ENCODE data around the gene MITF. TPM values are rescaled to one million over a fixed set of nuclear protein-coding genes. Genes with fewer than 3 reads are reported as not detected.

MITF gene
- total and polyA plus RNA-seq, 10 donors: 0.83 to 11.9 (median 6.2) TPM

- WGBS, 5 donors: 90 to 97% (median 96%) methylated on average over 1 of the region's 1 CpG
- no peak for DNase-seq
- intact Hi-C loops (cut with DNase I; ENCODE audit: low total_unique reads): no loop called here
Observed at GRCh38 chr3:69809076-69809835, 70.0 kb downstream of the MITF start.

GRCh38 chr3:69811452-69812401, 72.5 kb downstream of the MITF start:
- no peak overlapping the region for H3K27ac ChIP-seq
- TF ChIP-seq POLR2A (IDR thresholded peaks at IDR 0.05): no peak
- TF ChIP-seq CTCF (IDR thresholded peaks at IDR 0.05 in 8 of 11, conservative IDR thresholded peaks at IDR 0.05 in 3 of 11): no peak
- no peak for TF ChIP-seq POLR2AphosphoS5 (IDR thresholded peaks at IDR 0.05)
- H3K27me3 ChIP-seq (replicated peaks in 1 of 7): no peaks in the 10 kb centered on the region
- H3K4me1 ChIP-seq: no peaks in the 10 kb centered on the region
- H3K9me3 ChIP-seq: no peaks in the 10 kb centered on the region
- no peak overlapping the region for H3K4me3 ChIP-seq
- no peaks in the 10 kb centered on the region for H3K36me3 ChIP-seq
- no peak for DNase-seq
- 67 to 81% (median 75%) methylated on average over 4 of the region's 4 CpGs for WGBS, 5 donors
- intact Hi-C loops (cut with DNase I; ENCODE audit: low total_unique reads): no loop called here

More at GRCh38 chr3:69809076-69809835, 70.0 kb downstream of the MITF start:
- no peaks in the 10 kb centered on the region for H3K4me1 ChIP-seq
- no peak overlapping the region for H3K27ac ChIP-seq
- H3K36me3 ChIP-seq: no peaks in the 10 kb centered on the region
- TF ChIP-seq POLR2AphosphoS5 (IDR thresholded peaks at IDR 0.05): no peak
- TF ChIP-seq CTCF (IDR thresholded peaks at IDR 0.05 in 8 of 11, conservative IDR thresholded peaks at IDR 0.05 in 3 of 11): no peak
- TF ChIP-seq POLR2A (IDR thresholded peaks at IDR 0.05): no peak
- no peak overlapping the region for H3K4me3 ChIP-seq
- no peaks in the 10 kb centered on the region for H3K27me3 ChIP-seq (replicated peaks in 1 of 7)
- no peaks in the 10 kb centered on the region for H3K9me3 ChIP-seq

- TF ChIP-seq POLR2A (IDR thresholded peaks at IDR 0.05) (no peak), POLR2AphosphoS5 (IDR thresholded peaks at IDR 0.05) (no peak), CTCF (IDR thresholded peaks at IDR 0.05 in 8 of 11, conservative IDR thresholded peaks at IDR 0.05 in 3 of 11) (no peak)
- intact Hi-C loops (cut with DNase I; ENCODE audit: low total_unique reads): no loop called here
- H3K27ac ChIP-seq: no peak overlapping the region
Observed at GRCh38 chr3:69815970-69816369, 76.7 kb downstream of the MITF start.

GRCh38 chr3:69817988-69818387, 78.7 kb downstream of the MITF start:
- Histone ChIP-seq H3K4me3 (no peak overlapping the region), H3K36me3 (no peaks in the 10 kb centered on the region), H3K4me1 (no peaks in the 10 kb centered on the region), H3K9me3 (no peaks in the 10 kb centered on the region), H3K27me3 (replicated peaks in 1 of 7) (no peaks in the 10 kb centered on the region), H3K27ac (no peak overlapping the region)
- no peak for TF ChIP-seq POLR2A (IDR thresholded peaks at IDR 0.05)
- no peak for TF ChIP-seq CTCF (IDR thresholded peaks at IDR 0.05 in 8 of 11, conservative IDR thresholded peaks at IDR 0.05 in 3 of 11)
- TF ChIP-seq POLR2AphosphoS5 (IDR thresholded peaks at IDR 0.05): no peak
- intact Hi-C loops (cut with DNase I; ENCODE audit: low total_unique reads): no loop called here
- WGBS, 5 donors: 92 to 98% (median 95%) methylated on average over 2 of the region's 2 CpGs
- DNase-seq: no peak

More at GRCh38 chr3:69815970-69816369, 76.7 kb downstream of the MITF start:
- H3K27me3 ChIP-seq (replicated peaks in 1 of 7): no peaks in the 10 kb centered on the region
- 41 to 75% (median 67%) methylated on average over 1 of the region's 1 CpG for WGBS, 5 donors
- no peak overlapping the region for H3K4me3 ChIP-seq
- H3K36me3 ChIP-seq: no peaks in the 10 kb centered on the region
- H3K4me1 ChIP-seq: no peaks in the 10 kb centered on the region
- DNase-seq: no peak
- H3K9me3 ChIP-seq: no peaks in the 10 kb centered on the region

All from spleen (tissue), 11 donors.